Measurements from ENCODE around the gene GLB1L2. TPM values are rescaled to one million over a fixed set of nuclear protein-coding genes. Genes with fewer than 3 reads are reported as not detected.

The GLB1L2 gene
- total RNA-seq, 4 donors from 2014 or later, result 7.1 to 13.1 (median 10.5) TPM

DNA sequence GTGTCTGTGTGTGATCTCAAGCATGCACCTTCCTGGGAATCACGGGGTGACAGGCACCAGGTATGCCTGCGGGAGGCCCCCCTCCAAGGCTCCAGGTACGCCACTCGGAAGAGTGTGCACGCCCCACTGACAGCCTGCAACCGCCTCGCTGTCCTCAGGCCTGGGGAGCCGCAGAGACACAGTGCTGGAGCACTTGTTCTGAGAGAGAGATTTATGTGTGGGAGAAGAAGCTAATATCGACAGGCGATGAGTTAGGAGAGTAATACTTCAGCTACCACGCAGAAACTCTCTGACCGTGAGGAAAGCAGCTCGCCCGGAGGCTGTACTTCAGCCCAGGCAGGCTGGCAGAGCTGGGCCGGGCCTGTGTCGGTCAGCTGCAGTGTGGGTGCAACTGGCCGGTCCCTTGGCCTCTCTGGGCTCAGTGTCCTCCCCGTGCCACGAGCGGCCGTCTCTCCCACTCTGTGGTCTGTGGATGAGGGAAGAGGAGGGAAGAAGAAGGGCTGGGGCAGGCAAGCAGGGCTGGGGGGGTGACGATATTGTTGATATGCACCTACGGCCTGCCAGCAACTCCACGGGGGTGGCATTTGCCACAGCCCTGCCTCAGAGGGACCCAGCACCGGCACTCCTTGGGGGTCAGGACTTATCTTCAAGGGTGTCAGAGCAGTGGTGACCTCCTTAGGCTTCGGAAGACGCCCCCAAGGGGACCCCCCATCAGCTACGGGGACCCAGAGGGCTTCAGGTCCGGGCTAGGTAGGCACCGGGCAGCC lies 73.0 kb downstream of the GLB1L2 start:
- WGBS, result 85% methylated on average over 18 of the region's 30 CpGs
- Histone ChIP-seq H3K4me1 (no peaks in the 10 kb centered on the region), H3K4me3 (no peak overlapping the region), H3K27ac (replicated peaks in 1 of 4) (no peak overlapping the region), H3K36me3 (no peaks in the 10 kb centered on the region), H3K9me3 (no peaks in the 10 kb centered on the region), H3K27me3 (peaks cover 0 to 77% (median 0%) of the 10 kb centered on the region in 4 donors)
- intact Hi-C loops (cut with DNase I), result no loop called here
- TF ChIP-seq POLR2AphosphoS5 (IDR thresholded peaks at IDR 0.05), result no peak
- TF ChIP-seq POLR2A (IDR thresholded peaks at IDR 0.05; ENCODE audit: low read depth), result no peak
- no peak for TF ChIP-seq EP300 (IDR thresholded peaks at IDR 0.05)
- TF ChIP-seq, protein P1, sequence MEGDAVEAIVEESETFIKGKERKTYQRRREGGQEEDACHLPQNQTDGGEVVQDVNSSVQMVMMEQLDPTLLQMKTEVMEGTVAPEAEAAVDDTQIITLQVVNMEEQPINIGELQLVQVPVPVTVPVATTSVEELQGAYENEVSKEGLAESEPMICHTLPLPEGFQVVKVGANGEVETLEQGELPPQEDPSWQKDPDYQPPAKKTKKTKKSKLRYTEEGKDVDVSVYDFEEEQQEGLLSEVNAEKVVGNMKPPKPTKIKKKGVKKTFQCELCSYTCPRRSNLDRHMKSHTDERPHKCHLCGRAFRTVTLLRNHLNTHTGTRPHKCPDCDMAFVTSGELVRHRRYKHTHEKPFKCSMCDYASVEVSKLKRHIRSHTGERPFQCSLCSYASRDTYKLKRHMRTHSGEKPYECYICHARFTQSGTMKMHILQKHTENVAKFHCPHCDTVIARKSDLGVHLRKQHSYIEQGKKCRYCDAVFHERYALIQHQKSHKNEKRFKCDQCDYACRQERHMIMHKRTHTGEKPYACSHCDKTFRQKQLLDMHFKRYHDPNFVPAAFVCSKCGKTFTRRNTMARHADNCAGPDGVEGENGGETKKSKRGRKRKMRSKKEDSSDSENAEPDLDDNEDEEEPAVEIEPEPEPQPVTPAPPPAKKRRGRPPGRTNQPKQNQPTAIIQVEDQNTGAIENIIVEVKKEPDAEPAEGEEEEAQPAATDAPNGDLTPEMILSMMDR (IDR thresholded peaks at IDR 0.05), result no peak
- no peak for DNase-seq (ENCODE audit: extremely low spot score)

DNA sequence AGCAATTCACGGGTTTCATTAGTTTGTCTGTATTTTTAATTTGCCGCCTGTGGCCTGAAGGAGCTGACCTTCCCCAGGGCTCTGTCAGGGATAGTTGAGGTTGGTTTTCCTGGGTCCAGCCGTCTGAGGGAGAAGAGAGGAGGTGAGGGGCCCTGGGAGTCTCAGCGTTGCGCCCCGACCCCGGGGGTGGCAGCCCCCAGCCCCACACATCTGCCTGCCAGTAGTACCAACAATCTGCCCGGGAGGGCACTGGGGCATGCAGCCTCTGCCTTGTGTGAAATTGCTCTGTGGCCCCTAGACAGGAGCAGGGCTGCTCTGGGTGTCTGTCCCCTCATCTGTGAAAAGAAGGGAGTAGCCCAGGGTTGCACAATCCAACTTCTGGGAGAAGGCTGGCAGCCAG lies 73.6 kb downstream of the GLB1L2 start:
- intact Hi-C loops (cut with DNase I), result no loop called here
- no peaks in the 10 kb centered on the region for H3K4me1 ChIP-seq
- TF ChIP-seq EP300 (IDR thresholded peaks at IDR 0.05), result no peak
- TF ChIP-seq POLR2AphosphoS5 (IDR thresholded peaks at IDR 0.05), result no peak
- TF ChIP-seq POLR2A (IDR thresholded peaks at IDR 0.05; ENCODE audit: low read depth), result no peak
- TF ChIP-seq, protein P1 (IDR thresholded peaks at IDR 0.05), result no peak
- H3K27me3 ChIP-seq, result peaks cover 0 to 79% (median 5%) of the 10 kb centered on the region in 4 donors
- no peak for DNase-seq (ENCODE audit: extremely low spot score)
- 89% methylated on average over 8 of the region's 8 CpGs for WGBS
- no peaks in the 10 kb centered on the region for H3K9me3 ChIP-seq
- no peaks in the 10 kb centered on the region for H3K36me3 ChIP-seq
- H3K27ac ChIP-seq (replicated peaks in 1 of 4), result no peak overlapping the region
- no peak overlapping the region for H3K4me3 ChIP-seq

- H3K36me3 ChIP-seq, result no peaks in the 10 kb centered on the region
- H3K27ac ChIP-seq (replicated peaks in 1 of 4), result no peak overlapping the region
- no peak for TF ChIP-seq POLR2A (IDR thresholded peaks at IDR 0.05; ENCODE audit: low read depth)
- TF ChIP-seq, protein P1 (IDR thresholded peaks at IDR 0.05), result no peak
- TF ChIP-seq EP300 (IDR thresholded peaks at IDR 0.05), result no peak
- no peak for TF ChIP-seq POLR2AphosphoS5 (IDR thresholded peaks at IDR 0.05)
- peaks cover 0 to 3% (median under 1%) of the 10 kb centered on the region in 4 donors for H3K4me1 ChIP-seq
- no peaks in the 10 kb centered on the region for H3K9me3 ChIP-seq
- 43% methylated on average over 1 of the region's 9 CpGs for WGBS
- no peak for DNase-seq (ENCODE audit: extremely low spot score)
- intact Hi-C loops (cut with DNase I), result no loop called here
- H3K4me3 ChIP-seq, result no peak overlapping the region
- peaks cover 0 to 83% (median 9%) of the 10 kb centered on the region in 4 donors for H3K27me3 ChIP-seq
These were observed 74.1 kb downstream of the GLB1L2 start for GRCh38 chr11:134405841-134406240.

GRCh38 chr11:134406264-134407185 lies 74.7 kb downstream of the GLB1L2 start:
- intact Hi-C loops (cut with DNase I), result no loop called here
- H3K4me1 ChIP-seq, result peaks cover 5 to 10% (median 7%) of the 10 kb centered on the region in 4 donors
- no peak overlapping the region for H3K4me3 ChIP-seq
- H3K27me3 ChIP-seq, result peaks cover 0 to 87% (median 15%) of the 10 kb centered on the region in 4 donors
- WGBS, result 75% methylated on average over 11 of the region's 11 CpGs
- no peak for DNase-seq (ENCODE audit: extremely low spot score)
- no peak overlapping the region for H3K27ac ChIP-seq (replicated peaks in 1 of 4)
- TF ChIP-seq POLR2A (IDR thresholded peaks at IDR 0.05; ENCODE audit: low read depth), result no peak
- TF ChIP-seq EP300 (IDR thresholded peaks at IDR 0.05), result no peak
- TF ChIP-seq, protein P1 (IDR thresholded peaks at IDR 0.05), result no peak
- TF ChIP-seq POLR2AphosphoS5 (IDR thresholded peaks at IDR 0.05), result no peak
- H3K9me3 ChIP-seq, result no peaks in the 10 kb centered on the region
- no peaks in the 10 kb centered on the region for H3K36me3 ChIP-seq

Measured in esophagus muscularis mucosa (tissue), 4 donors.